MM.1S (cell line): Measurements from ENCODE around the gene PMPCA.
A peak's percentile ranks its signal among the peaks of the same experiment; 100 is the strongest.

Source experiments
- DNase-seq: peaks from one replicate; pipeline ENCODE4 v3.0.0-alpha.2; 2015
- H2AFZ ChIP-seq: fragments of 300-600 bp; sonication (generic); 2 replicates; pipeline ENCODE4 v1.6.0; 2016; ENCODE audit warnings: antibody characterized with exemption, low read length
- H3F3A ChIP-seq: fragments of 300-600 bp; sonication (generic); 2 replicates; pipeline ENCODE4 v1.6.1; 2016; ENCODE audit warnings: mild to moderate bottlenecking, antibody characterized with exemption, low read length, moderate library complexity, mixed read lengths; ENCODE audit not compliant: insufficient read depth
- H3K27ac ChIP-seq: fragments of 300-600 bp; sonication (generic); 2 replicates; pipeline ENCODE4 v1.5.1; 2016; ENCODE audit warnings: mild to moderate bottlenecking, low read length
- H3K27me3 ChIP-seq: fragments of 300-600 bp; sonication (generic); replicated peaks from 2 replicates; pipeline ENCODE4 v1.6.0; 2016; ENCODE audit warnings: low read length; ENCODE audit not compliant: insufficient read depth
- H3K36me3 ChIP-seq: fragments of 300-600 bp; sonication (generic); replicated peaks from 2 replicates; pipeline ENCODE4 v1.6.1; 2016; ENCODE audit warnings: mild to moderate bottlenecking, low read length, mixed read lengths; ENCODE audit not compliant: insufficient read depth
- H3K4me1 ChIP-seq: fragments of 300-600 bp; sonication (generic); 2 replicates; pipeline ENCODE4 v1.6.1; 2016; ENCODE audit warnings: low read length, mixed read lengths
- H3K4me2 ChIP-seq: fragments of 300-600 bp; sonication (generic); 2 replicates; pipeline ENCODE4 v1.6.0; 2016; ENCODE audit warnings: low read depth, low read length
- H3K4me3 ChIP-seq: fragments of 300-600 bp; sonication (generic); 2 replicates; pipeline ENCODE4 v1.5.1; 2016; ENCODE audit warnings: low read length, mixed read lengths
- H3K79me2 ChIP-seq: fragments of 300-600 bp; sonication (generic); 2 replicates; pipeline ENCODE4 v1.6.1; 2016; ENCODE audit warnings: mixed run types, low read length, mixed read lengths
- H3K9ac ChIP-seq: fragments of 300-600 bp; sonication (generic); 2 replicates; pipeline ENCODE4 v1.6.1; 2016; ENCODE audit warnings: low read length, mixed read lengths
- H3K9me2 ChIP-seq: fragments of 300-600 bp; sonication (generic); replicated peaks from 2 replicates; pipeline ENCODE4 v1.6.1; 2016; ENCODE audit warnings: mild to moderate bottlenecking, low read length, mixed read lengths; ENCODE audit not compliant: insufficient read depth
- H3K9me3 ChIP-seq: fragments of 300-600 bp; sonication (generic); replicated peaks from 2 replicates; pipeline ENCODE4 v1.6.1; 2016; ENCODE audit warnings: mild to moderate bottlenecking, low read length, mixed read lengths; ENCODE audit not compliant: insufficient read depth
- H4K20me1 ChIP-seq: fragments of 300-600 bp; sonication (generic); 2 replicates; pipeline ENCODE4 v1.6.1; 2016; ENCODE audit warnings: mild to moderate bottlenecking, low read length, moderate library complexity, mixed read lengths; ENCODE audit not compliant: insufficient read depth
- EZH2 ChIP-seq: fragments of 300-600 bp; sonication (generic); optimal IDR thresholded peaks from 2 replicates; pipeline ENCODE3; 2017; ENCODE audit warnings: low read depth, mild to moderate bottlenecking, antibody characterized with exemption, low read length, mixed read lengths
- EZH2phosphoT487 ChIP-seq: fragments of 300-600 bp; sonication (generic); IDR thresholded peaks from 2 replicates; pipeline ENCODE4 v1.6.1; 2018; ENCODE audit warnings: antibody characterized with exemption, low read length
- TF ChIP-seq, protein P1 (sequence below): fragments of 300-600 bp; sonication (generic); IDR thresholded peaks from 2 replicates; pipeline ENCODE4 v1.5.1; 2016; ENCODE audit warnings: antibody characterized with exemption, low read length, mixed read lengths

The PMPCA gene

GRCh38 chr9:136396219-136396515 lies 14.3 kb upstream of the PMPCA start:
- Histone ChIP-seq H3K4me2 (no peak overlapping the region), H3K4me3 (no peak overlapping the region), H3K9me2 (no peaks in the 10 kb centered on the region), H3K4me1 (peaks cover 11% of the 10 kb centered on the region), H3K36me3 (peaks cover 4% of the 10 kb centered on the region; the same call in 1 of the 2 replicates), H3K27me3 (no peaks in the 10 kb centered on the region), H3K9me3 (no peaks in the 10 kb centered on the region), H3K79me2 (peaks cover 29% of the 10 kb centered on the region), H4K20me1 (no peaks in the 10 kb centered on the region), H3K27ac (no peak overlapping the region), H3K9ac (no peak overlapping the region), H2AFZ (no peak overlapping the region), H3F3A (no peaks in the 10 kb centered on the region)
- TF ChIP-seq, protein P1, sequence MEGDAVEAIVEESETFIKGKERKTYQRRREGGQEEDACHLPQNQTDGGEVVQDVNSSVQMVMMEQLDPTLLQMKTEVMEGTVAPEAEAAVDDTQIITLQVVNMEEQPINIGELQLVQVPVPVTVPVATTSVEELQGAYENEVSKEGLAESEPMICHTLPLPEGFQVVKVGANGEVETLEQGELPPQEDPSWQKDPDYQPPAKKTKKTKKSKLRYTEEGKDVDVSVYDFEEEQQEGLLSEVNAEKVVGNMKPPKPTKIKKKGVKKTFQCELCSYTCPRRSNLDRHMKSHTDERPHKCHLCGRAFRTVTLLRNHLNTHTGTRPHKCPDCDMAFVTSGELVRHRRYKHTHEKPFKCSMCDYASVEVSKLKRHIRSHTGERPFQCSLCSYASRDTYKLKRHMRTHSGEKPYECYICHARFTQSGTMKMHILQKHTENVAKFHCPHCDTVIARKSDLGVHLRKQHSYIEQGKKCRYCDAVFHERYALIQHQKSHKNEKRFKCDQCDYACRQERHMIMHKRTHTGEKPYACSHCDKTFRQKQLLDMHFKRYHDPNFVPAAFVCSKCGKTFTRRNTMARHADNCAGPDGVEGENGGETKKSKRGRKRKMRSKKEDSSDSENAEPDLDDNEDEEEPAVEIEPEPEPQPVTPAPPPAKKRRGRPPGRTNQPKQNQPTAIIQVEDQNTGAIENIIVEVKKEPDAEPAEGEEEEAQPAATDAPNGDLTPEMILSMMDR, result no peak
- TF ChIP-seq EZH2phosphoT487, result no peak
- TF ChIP-seq EZH2, result no peak
- DNase-seq, result no peak

- H2AFZ ChIP-seq, result no peak overlapping the region
- H3K27ac ChIP-seq, result no peak overlapping the region
- no peak for DNase-seq
- TF ChIP-seq EZH2phosphoT487, result no peak
- no peak for TF ChIP-seq EZH2
- TF ChIP-seq, protein P1, result no peak
- H3K27me3 ChIP-seq, result no peaks in the 10 kb centered on the region
- H3K36me3 ChIP-seq, result no peaks in the 10 kb centered on the region
- H3K9me2 ChIP-seq, result no peaks in the 10 kb centered on the region
- H3K4me2 ChIP-seq, result no peak overlapping the region
- peaks cover 11% of the 10 kb centered on the region for H3K4me1 ChIP-seq
- no peaks in the 10 kb centered on the region for H3K9me3 ChIP-seq
- H3K9ac ChIP-seq, result no peak overlapping the region
- H3K4me3 ChIP-seq, result no peak overlapping the region
- H3F3A ChIP-seq, result no peaks in the 10 kb centered on the region
- H3K79me2 ChIP-seq, result peaks cover 29% of the 10 kb centered on the region
- no peaks in the 10 kb centered on the region for H4K20me1 ChIP-seq
Measured at GRCh38 chr9:136397643-136398042, 12.8 kb upstream of the PMPCA start.

- H3F3A ChIP-seq, result no peaks in the 10 kb centered on the region
- TF ChIP-seq, protein P1, result no peak
- no peak for TF ChIP-seq EZH2
- H2AFZ ChIP-seq, result no peak overlapping the region
- no peaks in the 10 kb centered on the region for H3K9me3 ChIP-seq
- peak overlapping the region; percentile 93 for H3K4me2 ChIP-seq
- H3K9ac ChIP-seq, result peak overlapping the region; percentile 80; the same call in 1 of the 2 replicates
- no peak for DNase-seq
- no peaks in the 10 kb centered on the region for H3K9me2 ChIP-seq
- peaks cover 29% of the 10 kb centered on the region for H3K79me2 ChIP-seq
- H3K27ac ChIP-seq, result no peak overlapping the region
- H3K4me3 ChIP-seq, result no peak overlapping the region
- no peaks in the 10 kb centered on the region for H3K36me3 ChIP-seq
- H3K4me1 ChIP-seq, result peaks cover 11% of the 10 kb centered on the region
- H4K20me1 ChIP-seq, result no peaks in the 10 kb centered on the region
- no peaks in the 10 kb centered on the region for H3K27me3 ChIP-seq
Measured at GRCh38 chr9:136398286-136398685, 12.2 kb upstream of the PMPCA start.
